Mononuclear cell (primary cell): Measurements from ENCODE around the gene HYOU1. TPM values are rescaled to one million over a fixed set of nuclear protein-coding genes. Genes with fewer than 3 reads are reported as not detected.

Experiments
- H3K27me3 ChIP-seq: 2 replicates; pipeline ENCODE4 v1.6.0; 2011; ENCODE audit warnings: low read length, control low read depth; ENCODE audit not compliant: insufficient read depth
- H3K4me1 ChIP-seq: 2 replicates; pipeline ENCODE4 v1.5.1; 2011; ENCODE audit warnings: mild to moderate bottlenecking, low read length, control low read depth; ENCODE audit not compliant: insufficient read depth
- H3K4me3 ChIP-seq: 2 replicates; pipeline ENCODE4 v1.5.1; 2011; ENCODE audit warnings: mild to moderate bottlenecking, low read length, moderate library complexity
- H3K9me3 ChIP-seq: 2 replicates; pipeline ENCODE4 v1.5.1; 2011; ENCODE audit warnings: low read depth, mild to moderate bottlenecking, control low read depth, low read length
- total RNA-seq: library from RNA; depleted of rRNA; stranded (reverse); fragments of >200 nt; gene quantifications from one replicate; pipeline ENCODE4 v1.2.3, GENCODE V29; 2012

Gene HYOU1
- total RNA-seq, 1 donor: 38.9 TPM

GRCh38 chr11:118998388-118998717, 58.7 kb downstream of the HYOU1 start:
- H3K4me1 ChIP-seq: peaks cover 26% of the 10 kb centered on the region
- no peaks in the 10 kb centered on the region for H3K9me3 ChIP-seq
- no peaks in the 10 kb centered on the region for H3K27me3 ChIP-seq
- H3K4me3 ChIP-seq: peak overlapping the region; percentile 50

GRCh38 chr11:118997627-118998387, 59.2 kb downstream of the HYOU1 start, which contains the start of gene CENATAC:
CENATAC (plus strand) TSS chr11:118998138; CDS start chr11:118998198, 60 bp downstream.
- H3K27me3 ChIP-seq: no peaks in the 10 kb centered on the region
- peak within 1 kb of the TSS; percentile 50 for H3K4me3 ChIP-seq
- H3K9me3 ChIP-seq: no peaks in the 10 kb centered on the region
- H3K4me1 ChIP-seq: peaks cover 26% of the 10 kb centered on the region

- no peaks in the 10 kb centered on the region for H3K9me3 ChIP-seq
- peak overlapping the region; percentile 50 for H3K4me3 ChIP-seq
- no peaks in the 10 kb centered on the region for H3K27me3 ChIP-seq
- H3K4me1 ChIP-seq: peaks cover 26% of the 10 kb centered on the region
Observed at GRCh38 chr11:118996926-118997626, 59.9 kb downstream of the HYOU1 start.

Other genes starting within 250 kb of the HYOU1 start
- gene CXCR5, start 173.3 kb downstream of the HYOU1 start, total RNA-seq: 11.1 TPM
- 41.9 TPM for gene BCL9L, start 131.3 kb downstream of the HYOU1 start, total RNA-seq
- gene UPK2, start 100.9 kb downstream of the HYOU1 start, total RNA-seq: not detected
- not detected for gene FOXR1, start 85.4 kb downstream of the HYOU1 start, total RNA-seq
- 75.5 TPM for gene CENATAC, start 59.1 kb downstream of the HYOU1 start, total RNA-seq
- 4,016 TPM for gene RPS25, start 38.9 kb downstream of the HYOU1 start, total RNA-seq
- 54.5 TPM for gene TRAPPC4, start 38.4 kb downstream of the HYOU1 start, total RNA-seq
- 2.4 TPM for gene SLC37A4, start 26.3 kb downstream of the HYOU1 start, total RNA-seq
- gene VPS11, start 10.6 kb upstream of the HYOU1 start, total RNA-seq: 34.7 TPM
- gene HMBS, start 27.7 kb upstream of the HYOU1 start, total RNA-seq: 2.7 TPM
- gene DPAGT1, start 44.6 kb upstream of the HYOU1 start, total RNA-seq: 6.7 TPM
- gene C2CD2L, start 50.1 kb upstream of the HYOU1 start, total RNA-seq: 7.5 TPM
- gene HINFP, start 64.4 kb upstream of the HYOU1 start, total RNA-seq: 9.1 TPM
- 0.10 TPM for gene ABCG4, start 91.8 kb upstream of the HYOU1 start, total RNA-seq
- 4.7 TPM for gene NLRX1, start 111.5 kb upstream of the HYOU1 start, total RNA-seq
- gene NHERF4, start 128.3 kb upstream of the HYOU1 start, total RNA-seq: not detected
- gene CBL, start 149.1 kb upstream of the HYOU1 start, total RNA-seq: 16.0 TPM